GM18498 (cell line): ENCODE measurements around the gene CAMKMT.

Experiments
- ATAC-seq: cut with Tn5 transposase; IDR thresholded peaks from one replicate; pipeline ENCODE4 v1.9.1; 2021; ENCODE audit warnings: mild to moderate bottlenecking, moderate library complexity; ENCODE audit not compliant: unreplicated experiment

Gene CAMKMT

DNA sequence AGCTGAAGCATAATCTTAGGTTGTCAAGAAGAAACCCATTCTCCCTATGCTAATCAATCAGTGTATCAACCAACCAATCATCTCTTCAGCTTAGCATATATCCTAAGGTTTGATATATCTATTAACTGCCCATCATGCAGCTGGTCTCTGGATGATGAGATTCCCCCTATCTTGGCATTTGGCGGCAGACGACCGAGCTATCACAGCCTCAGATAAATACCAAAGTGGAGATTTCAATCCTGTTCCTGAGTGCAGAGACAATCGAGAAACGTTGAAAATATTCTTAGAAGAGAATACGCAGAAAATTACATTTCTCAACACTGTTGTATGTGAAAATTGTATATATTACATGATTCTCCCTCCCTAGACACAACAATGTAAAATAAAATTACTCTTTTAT, 320.7 kb downstream of the CAMKMT start:
- no peak for ATAC-seq

DNA sequence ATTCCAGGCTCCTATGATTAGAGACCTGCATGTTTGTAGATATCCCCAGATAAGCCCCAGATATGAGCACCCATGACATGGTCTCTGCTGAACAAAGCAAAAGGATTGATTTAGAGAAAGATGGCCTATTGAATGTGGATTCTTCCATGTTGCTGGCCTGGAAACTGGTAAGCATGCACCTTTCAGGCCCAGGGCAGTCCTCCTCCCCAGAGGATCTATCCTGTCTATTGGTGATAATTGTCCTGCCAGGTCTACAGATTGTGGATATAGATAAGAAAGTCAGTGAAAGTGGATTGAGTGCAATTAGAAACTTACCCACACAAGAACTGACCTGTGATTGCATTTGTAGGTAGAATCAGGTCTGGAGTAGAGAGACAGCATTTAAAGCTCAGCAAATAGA, 322.8 kb downstream of the CAMKMT start:
- ATAC-seq = no peak

DNA sequence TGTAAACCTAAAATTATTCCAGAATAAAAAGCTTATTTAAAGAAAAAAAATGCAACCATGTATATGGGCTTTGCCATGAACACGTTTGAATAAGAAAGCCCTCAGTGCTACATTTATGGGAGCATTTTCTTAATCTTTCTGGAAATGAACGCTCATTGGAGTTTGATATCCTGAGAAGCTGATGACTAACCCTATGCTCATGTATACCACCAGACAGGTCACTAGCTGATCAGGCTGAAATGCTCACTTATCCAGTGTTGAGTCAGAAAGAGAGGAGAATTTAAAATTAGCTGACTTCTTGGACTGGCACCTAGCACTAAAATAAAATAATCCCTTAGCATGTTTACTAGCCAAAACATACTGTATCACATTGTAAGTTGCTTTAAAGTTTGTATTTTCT, 324.8 kb downstream of the CAMKMT start:
- ATAC-seq = no peak

DNA sequence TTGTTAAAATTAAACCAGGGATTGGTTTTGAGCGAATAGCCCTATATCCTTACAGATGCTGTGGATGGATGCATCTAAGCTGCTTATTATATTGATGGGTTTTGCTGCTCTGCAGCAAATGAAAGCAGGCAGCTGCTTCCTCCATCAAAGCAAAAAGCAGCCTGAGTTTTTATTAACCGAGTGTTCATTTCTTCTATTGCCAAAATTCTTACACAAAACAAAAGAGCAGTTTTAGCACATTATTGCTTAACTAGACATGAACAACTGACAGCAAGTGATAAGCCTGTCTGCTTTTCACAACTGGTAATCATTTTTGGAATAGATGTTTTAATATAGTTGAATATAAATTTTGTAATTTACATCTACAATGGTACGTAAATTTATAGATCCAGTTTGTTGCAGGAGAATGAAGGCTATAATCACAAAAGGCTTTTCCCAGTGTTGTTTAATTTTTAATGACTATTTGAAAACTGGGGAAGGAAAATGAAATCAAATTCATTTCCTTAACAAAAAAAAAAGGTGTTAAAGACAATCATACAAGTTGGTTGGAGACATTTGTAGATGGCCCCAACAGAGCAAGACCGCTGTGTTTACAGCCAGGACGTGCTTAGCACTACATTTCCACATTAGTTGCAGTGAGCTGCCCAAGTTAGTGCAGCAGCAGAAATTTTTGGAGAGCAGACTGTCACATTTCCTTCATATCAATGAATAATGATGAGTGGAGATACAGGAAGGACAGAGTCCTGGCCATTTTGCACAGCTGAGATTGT, 326.1 kb downstream of the CAMKMT start:
- ATAC-seq = no peak

DNA sequence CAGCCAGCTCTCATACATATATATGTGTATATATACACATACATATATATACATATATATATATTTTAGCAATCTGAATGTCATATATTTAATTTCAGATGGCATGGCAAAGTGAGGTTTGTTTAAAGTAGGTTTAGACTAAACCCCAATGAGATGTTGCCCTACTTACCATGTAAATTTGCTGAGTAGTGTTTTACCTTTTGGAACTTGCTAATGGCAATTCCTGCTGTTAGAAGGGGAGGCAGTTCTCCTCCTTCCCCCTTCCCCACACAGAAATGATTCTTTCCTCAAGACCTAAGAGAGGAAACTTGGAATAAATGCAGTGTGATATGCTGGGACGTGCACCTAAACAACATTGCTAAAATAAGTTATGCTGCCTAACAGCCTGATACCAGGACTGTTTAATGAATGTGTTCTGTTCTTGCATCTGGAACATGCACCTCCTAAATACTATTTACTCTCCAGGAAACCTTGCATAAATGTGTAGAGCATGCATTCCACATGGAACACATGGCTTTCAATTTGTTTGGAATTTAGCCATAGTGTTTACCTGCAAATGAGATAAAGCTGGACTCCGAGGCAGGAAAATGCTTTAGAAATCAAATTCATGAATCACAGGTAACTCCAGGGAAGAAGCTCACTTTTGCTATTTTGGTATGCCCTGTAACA, 326.8 kb downstream of the CAMKMT start:
- ATAC-seq = no peak

DNA sequence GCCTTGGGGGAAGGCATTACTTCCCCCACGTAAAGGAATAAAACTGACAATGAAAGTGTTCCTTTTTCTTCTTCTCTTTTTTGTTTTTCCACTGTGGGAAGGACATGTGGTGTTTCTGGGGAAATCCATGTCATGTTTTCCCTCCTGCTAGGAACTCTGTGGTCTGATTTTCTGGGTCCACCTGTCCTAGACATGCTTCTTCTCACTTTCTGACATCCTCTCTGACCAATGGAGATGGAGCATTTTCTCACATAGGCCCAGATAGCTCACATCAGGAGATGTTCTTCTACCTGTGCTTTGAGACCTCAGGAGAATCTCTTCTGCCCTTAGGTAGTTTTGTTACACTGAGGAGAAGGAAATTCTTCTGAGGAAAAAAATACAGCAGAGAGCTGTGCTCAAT, 327.8 kb downstream of the CAMKMT start:
- ATAC-seq = no peak

DNA sequence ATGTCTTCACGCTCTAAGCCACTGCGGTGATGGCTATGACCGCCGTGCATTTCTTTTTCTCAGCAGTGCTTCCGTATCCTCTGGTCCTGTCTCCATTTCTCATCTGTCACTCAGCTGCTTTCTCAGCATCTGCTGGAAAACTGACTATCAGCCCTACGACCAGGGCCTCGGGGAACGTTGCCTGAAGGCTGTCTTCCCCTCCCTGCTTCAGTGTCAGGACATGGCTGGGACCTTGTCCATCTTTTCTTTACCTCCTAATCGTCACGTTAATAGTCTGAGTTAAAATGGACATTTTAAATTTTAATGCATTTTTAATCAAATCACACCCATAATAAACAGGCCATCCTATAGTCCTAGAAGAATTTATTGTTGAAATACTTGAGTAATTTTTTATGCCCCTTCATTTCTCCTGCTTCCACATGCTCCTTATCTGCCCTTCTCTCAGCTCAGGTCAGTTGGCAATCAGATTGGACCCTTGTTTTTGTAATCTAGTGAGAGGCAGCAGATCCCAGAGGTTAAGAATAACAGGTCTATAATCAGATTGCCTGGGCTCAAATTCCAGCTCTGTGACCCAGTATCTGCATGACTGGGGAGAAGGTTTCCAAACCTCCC, 329.5 kb downstream of the CAMKMT start:
- no peak for ATAC-seq

DNA sequence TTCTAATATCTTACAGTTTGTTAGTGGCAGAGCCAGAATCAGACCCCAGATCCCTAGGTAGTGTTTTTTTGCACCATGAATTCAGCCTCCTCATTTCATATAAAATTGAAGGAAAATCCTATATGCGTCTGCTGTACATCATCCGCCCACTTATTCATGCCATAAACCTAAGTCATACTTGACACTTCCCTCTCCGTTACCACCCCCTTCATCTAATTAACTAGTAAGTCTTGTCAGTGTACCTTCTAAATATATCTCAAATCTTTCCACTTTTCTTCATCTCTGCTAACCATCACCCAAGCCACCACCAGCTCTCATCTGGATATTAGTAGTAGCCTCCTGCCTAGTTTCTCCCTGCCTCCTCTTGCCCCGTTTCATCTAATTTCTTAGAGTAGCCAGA, 331.1 kb downstream of the CAMKMT start:
- ATAC-seq = no peak

DNA sequence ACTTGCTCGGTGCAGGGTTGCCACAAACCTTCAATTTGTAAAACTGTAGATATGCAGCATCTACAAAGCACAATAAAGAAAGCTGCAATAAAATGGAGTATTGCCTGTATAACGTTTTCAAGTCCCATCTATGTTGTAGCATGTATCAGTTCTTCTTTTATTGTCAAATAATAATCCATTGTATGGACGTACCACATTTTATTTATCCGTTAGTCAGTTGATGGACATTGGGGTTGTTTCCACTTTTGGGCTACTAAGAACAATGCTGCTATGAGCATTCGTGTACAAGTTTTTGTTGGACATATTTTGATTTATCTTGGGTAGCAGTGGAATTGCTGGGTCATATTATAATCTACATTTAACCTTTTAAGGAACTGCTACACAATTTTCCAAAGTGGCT, 339.1 kb downstream of the CAMKMT start:
- no peak for ATAC-seq

DNA sequence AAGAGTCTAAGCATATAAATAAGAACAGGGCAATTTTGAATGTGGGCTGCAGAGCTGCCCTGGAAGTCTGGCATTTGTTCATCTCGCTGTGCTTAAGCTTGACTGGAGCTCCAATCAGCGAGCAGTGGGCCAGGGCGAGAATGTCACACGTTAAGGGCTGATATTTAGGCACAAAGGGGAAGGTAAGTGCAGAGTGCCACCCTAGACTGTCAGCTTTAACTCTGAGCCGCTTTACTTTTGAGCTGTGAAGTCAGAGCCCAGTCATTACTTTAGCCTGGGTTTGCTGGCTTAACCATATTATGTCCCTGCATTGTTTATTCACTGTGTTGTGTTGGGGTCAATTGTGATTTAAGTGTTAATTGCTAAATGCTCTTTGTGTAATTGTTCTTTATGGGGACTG, 343.6 kb downstream of the CAMKMT start:
- no peak for ATAC-seq

DNA sequence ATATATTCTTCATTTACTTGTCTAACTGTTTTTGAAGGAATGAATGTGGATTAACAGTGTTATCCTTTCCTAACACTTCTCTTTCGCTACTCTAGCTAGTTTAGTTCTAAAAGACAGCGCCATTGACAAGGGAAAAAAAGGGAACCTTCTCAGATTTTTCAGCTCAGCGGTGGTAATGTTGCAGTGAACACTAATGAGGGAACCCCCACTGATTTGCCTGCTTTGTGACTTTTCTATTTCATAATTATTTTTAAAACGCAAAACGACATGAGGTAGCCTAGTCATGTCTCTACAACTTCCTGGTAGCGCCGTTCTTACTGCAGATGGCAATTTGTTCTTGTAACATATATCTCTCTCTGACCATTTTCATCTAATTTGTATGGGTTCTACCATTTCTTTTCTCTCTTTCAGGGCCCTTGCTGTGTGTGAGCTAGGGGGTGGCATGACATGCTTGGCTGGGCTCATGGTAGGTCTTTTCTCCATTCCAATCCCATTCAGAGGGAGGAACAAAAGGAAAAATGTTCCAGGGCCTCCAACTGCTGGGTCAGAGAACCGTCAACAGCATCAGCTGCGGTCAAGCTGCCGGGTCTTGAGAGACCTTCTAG, 344.2 kb downstream of the CAMKMT start:
- no peak for ATAC-seq

DNA sequence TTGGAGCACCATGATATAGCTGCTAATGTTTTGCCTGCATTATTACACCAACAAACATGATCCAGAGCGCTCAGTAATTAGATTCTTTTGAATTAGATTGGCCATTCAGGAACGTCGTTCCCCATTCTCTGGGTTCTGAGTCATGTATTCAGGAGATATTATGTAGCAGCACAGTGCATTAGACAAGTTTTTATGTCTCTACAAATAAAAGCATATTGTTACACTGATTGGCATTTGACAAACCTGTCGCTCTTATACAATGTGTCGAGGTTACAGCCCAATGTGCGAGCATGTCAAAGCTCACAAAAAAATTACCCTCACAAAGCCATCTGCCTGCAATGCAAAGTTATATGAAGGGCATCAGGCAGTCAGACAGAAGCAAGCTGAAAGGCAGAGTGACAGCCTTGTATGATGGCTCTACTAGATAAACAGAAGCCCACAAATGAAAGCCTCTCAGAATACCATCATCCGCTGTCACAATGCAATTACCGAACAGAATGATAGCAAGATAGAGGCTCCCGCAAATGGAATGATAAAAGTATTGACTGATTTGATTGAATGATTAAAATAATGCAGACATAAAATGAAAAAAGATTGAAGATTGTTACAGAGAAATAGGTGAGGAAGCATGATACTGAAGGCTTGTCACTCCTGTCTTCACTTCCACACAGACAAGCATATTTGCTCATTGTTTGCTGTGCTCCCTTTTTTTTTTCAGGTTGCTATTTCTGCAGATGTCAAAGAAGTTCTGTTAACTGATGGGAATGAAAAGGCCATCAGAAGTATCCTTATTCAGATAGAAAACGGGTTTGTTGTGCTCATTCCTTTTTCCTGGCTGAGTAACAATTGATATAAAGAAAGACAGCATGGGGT, 345.2 kb downstream of the CAMKMT start:
- ATAC-seq = no peak

DNA sequence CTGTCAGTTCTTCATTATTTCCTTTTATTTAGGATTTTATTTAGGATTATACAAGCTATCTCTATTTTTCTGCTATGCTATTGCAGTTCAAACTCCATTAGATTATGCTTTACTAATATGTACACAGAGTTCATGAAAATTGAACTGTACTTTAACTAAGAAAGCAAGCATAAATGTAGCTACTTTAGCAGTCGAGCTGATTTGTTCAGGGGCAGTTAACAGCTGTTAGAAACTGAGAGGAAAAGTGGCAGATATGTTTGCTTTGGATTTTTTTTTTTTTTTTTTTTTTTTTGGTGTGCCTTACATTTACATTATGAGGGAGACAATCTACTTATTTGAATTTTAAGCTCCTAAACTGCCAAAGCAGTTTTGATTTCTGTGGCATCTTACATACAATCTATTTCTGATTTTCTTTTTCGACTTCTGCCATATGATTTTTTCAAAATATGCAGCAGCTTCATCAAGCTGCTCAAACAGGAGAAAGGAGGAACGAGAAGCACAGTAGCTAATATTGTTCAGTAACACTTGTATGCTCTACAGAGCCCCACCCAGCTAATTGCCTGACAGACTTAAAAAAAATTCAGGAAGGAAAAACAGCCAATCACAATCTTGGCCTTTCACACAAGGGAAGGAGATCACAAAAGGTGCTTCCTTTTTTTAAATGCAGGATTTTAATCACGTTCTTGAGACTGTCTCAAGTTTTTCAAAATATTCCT, 346.4 kb downstream of the CAMKMT start:
- ATAC-seq = no peak

DNA sequence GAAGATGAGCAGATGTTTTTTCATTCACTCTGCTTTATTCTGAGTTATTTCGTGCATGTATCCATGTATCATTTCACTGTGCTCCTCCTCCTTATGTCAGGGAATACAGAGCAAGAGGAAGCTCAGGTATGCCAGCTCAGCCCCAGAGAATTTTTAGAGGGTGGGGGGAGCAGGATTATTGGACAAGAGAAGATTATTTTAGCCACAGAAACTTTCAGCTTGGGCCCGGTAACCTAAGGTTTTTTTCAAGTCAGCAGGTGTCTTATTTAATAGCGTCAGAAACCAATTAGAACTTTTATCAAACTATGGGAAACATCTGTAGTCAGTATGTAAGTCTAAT, 346.9 kb downstream of the CAMKMT start:
- ATAC-seq = no peak

DNA sequence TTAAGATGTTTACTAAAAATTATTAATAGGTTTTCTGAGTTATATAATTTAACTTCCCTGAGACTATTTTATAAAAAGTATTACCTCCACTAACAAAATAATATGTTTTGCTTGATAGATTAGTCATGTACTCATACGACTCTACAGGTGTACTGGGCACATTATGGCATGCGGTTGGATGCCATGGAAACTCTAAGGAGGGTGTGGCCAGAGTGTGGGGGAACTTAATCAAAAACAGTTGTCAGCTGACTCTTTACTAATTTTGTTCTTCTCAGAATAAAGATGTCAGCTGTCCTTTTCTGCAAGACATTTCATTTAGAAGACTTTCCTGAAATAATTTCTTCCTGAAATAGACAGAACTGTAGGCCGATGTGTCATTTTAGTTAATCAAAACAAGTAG, 351.4 kb downstream of the CAMKMT start:
- peak; percentile 62 for ATAC-seq

DNA sequence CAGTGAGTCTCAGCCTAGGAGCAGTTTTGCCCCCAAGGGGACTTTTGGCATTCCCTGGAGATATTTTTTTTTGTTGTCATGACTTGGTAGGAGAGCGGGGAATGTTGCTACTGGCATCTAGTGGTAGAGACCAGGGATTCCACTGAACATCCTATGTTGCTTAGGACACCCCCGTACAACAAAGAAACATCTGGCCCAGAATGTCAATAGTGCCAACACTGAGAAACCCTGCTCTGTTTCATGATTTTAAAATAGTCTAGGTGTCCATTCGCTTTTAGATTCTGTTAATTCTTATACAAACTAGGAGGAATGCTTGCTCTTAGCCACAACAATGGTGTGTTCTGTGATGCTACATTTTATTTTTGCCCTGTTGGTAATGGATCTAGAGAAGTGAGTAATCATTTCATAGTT, 353.9 kb downstream of the CAMKMT start:
- ATAC-seq = no peak

DNA sequence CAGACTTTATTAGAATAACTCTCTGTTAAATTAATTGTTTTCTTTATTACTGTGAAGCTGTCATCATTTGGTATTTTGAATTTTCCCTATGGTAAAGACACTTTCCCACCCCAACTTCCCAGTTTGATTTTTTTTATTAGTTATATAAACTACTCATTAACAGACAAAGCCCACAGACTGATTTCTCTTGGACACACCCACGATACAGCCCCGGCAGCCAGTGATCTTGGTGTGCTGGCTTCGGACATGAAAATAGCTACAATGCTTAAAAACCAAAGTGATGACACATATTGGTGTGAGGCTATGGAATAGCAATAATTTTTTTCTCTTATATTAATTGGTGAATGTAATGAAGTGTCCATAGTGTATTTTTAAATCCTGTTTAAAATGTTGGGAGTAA, 354.4 kb downstream of the CAMKMT start:
- no peak for ATAC-seq

DNA sequence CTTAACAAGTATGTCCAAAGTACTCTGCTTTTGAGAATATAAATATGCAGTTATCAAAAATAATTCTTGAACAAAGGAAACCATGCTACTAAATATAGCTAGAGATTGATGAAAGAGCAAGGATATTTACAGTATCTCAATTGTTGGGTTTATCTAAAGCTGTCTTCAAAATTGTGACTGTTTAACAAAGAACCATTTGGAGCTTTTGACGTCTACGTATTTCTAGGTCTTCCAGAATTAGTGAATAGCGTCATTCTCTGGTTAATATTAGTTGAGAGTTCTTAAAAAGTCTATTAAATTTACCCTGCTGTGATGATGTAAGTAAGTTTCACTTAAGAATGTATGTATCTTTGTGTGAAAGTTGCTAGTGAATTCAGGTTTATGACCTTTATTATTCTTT, 356.7 kb downstream of the CAMKMT start:
- no peak for ATAC-seq

DNA sequence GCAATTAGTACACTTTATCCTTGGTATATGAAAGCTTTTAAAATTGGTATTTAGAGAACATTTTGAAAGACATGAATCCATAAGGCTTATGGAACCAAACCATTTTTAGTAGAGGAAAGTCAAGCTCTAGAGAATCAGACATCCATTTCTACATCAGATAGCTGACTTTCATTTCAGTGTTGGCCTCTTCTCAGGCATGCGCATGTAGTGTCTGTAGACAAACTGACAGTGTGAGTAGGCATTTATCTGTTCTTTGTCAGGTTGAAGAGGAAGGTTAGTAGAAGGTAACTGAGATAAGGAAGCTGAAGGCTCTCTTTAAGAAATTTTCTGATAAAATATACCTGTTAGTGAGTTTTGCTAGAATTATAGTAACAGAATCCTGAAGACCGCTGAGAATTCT, 357.8 kb downstream of the CAMKMT start:
- no peak for ATAC-seq

DNA sequence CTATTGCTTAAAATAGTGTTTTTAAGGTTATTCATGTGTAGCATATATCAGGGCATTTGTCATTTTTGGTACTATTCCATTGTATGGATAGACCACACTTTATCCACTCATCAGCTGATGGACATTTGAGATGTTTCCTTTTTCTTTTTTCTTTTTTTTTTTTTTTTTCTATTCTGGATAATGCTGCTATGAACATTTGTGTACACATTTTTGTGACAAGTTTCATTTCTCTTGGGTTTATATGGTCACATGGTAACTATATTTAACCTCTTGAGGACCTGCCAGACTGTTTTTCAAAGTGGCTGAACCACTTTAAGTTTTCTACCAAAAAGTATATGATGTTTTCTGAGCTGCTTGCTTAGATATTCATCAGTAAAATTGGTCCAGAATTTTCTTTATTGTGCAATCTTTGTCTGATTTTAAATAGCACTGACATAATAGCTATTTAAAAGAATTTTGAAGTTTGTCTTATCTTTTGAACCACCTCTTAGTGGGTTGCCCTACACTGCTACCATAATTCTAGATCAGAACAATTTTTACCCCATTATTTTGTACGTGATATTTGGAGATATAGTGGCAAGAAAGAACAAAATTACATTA, 360.4 kb downstream of the CAMKMT start:
- ATAC-seq = no peak
